AG04450 (cell line): Measurements from ENCODE around the gene TSN. TPM values are rescaled to one million over a fixed set of nuclear protein-coding genes. Genes with fewer than 3 reads are reported as not detected.

Source experiments
- CTCF ChIA-PET: fragments of 300-600, 350-600 bp; formaldehyde crosslinking; extraction: SDS; loops from one replicate; lab custom pipeline; 2022; ENCODE audit warnings: antibody characterized with exemption, inconsistent platforms; lab: Charles Lee
- POLR2A ChIA-PET: fragments of 350-600 bp; formaldehyde crosslinking; extraction: SDS; loops from one replicate; lab custom pipeline; 2021; ENCODE audit warnings: antibody characterized with exemption, inconsistent platforms; lab: Yijun Ruan, JAX
- DNase-seq: peaks from one replicate; pipeline ENCODE4 v3.0.0-alpha.2; 2011; ENCODE audit warnings: low read depth, low spot score
- H3K27ac ChIP-seq: one replicate; pipeline ENCODE4 v1.5.1; 2012; ENCODE audit warnings: low read depth, low read length, control low read depth
- H3K27me3 ChIP-seq: one replicate; pipeline ENCODE4 v1.6.0; 2012; ENCODE audit warnings: low read length; ENCODE audit not compliant: control insufficient read depth, insufficient read depth
- H3K4me3 ChIP-seq: 2 replicates; pipeline ENCODE4 v1.5.1; 2011; ENCODE audit warnings: mild to moderate bottlenecking, low read depth, low read length, control low read depth
- H3K9me3 ChIP-seq: 2 replicates; pipeline ENCODE4 v1.5.1; 2012; ENCODE audit warnings: low read length; ENCODE audit not compliant: control insufficient read depth, insufficient read depth
- CTCF ChIP-seq: IDR thresholded peaks from 2 replicates; pipeline ENCODE4 v1.5.1; 2011; ENCODE audit warnings: low read depth, low read length, control low read depth, inconsistent platforms
- polyA minus RNA-seq: library from RNA; depleted of rRNA, polyadenylated mRNA; stranded (reverse); fragments of >200 nt; gene quantifications from 2 replicates; pipeline ENCODE4 v1.2.3, GENCODE V29; 2011; rRNA and poly(A)+ RNA removed
- polyA plus RNA-seq: library from polyadenylated mRNA; depleted of rRNA; stranded (reverse); fragments of >200 nt; gene quantifications from 2 replicates; pipeline ENCODE4 v1.2.3, GENCODE V29; 2011; rRNA removed

TSN gene
- polyA plus RNA-seq = 61.0 and 77.3 TPM in 2 replicates
- 29.9 and 38.2 TPM in 2 replicates for polyA minus RNA-seq

GRCh38 chr2:121755237-121756111, at the start of gene TSN:
Gene TSN, plus strand, starts transcription at chr2:121755651. Its CDS starts 129 bp downstream, at chr2:121755780.
- peak within 1 kb of the TSS; percentile 99 for H3K4me3 ChIP-seq
- peak; percentile 89 for DNase-seq
- no peak for TF ChIP-seq CTCF
- no peaks in the 10 kb centered on the region for H3K27me3 ChIP-seq
- peak within 1 kb of the TSS; percentile 68 for H3K27ac ChIP-seq
- ChIA-PET CTCF (interaction anchor here (0.5 kb wide), 1 partner anchor 18 kb away, joined by 5 read pairs; no protein-coding TSS in a partner anchor), POLR2A (interaction anchor here (0.7 to 1.9 kb wide), 3 partner anchors 31 to 225 kb away, joined by 3 to 6 read pairs (median 4); partner anchors contain the start of gene RNU4ATAC)
- H3K9me3 ChIP-seq = no peaks in the 10 kb centered on the region

GRCh38 chr2:121705958-121706357, 49.5 kb upstream of the TSN start:
- DNase-seq = no peak
- H3K9me3 ChIP-seq = no peaks in the 10 kb centered on the region
- ChIA-PET POLR2A (no interaction called here), CTCF (no interaction called here)
- no peak overlapping the region for H3K4me3 ChIP-seq
- no peak overlapping the region for H3K27ac ChIP-seq
- TF ChIP-seq CTCF = no peak
- no peaks in the 10 kb centered on the region for H3K27me3 ChIP-seq

- no peak for DNase-seq
- TF ChIP-seq CTCF = no peak
- POLR2A ChIA-PET = no interaction called here
- Histone ChIP-seq H3K27ac (no peak overlapping the region), H3K9me3 (no peaks in the 10 kb centered on the region), H3K4me3 (no peak overlapping the region), H3K27me3 (no peaks in the 10 kb centered on the region)
- CTCF ChIA-PET = no interaction called here
Measured at GRCh38 chr2:121707344-121707919, 48.0 kb upstream of the TSN start.

GRCh38 chr2:121707920-121708361, 47.5 kb upstream of the TSN start:
- Histone ChIP-seq H3K4me3 (no peak overlapping the region), H3K27me3 (no peaks in the 10 kb centered on the region), H3K9me3 (no peaks in the 10 kb centered on the region), H3K27ac (no peak overlapping the region)
- TF ChIP-seq CTCF = no peak
- ChIA-PET CTCF (interaction anchor here (0.5 kb wide), 1 partner anchor 28 kb away, joined by 4 read pairs; no protein-coding TSS in a partner anchor), POLR2A (interaction anchor here (0.6 kb wide), 1 partner anchor 176 kb away, joined by 6 read pairs; no protein-coding TSS in a partner anchor)
- DNase-seq = no peak
